Measurements from ENCODE around the gene SCARB1. TPM values are rescaled to one million over a fixed set of nuclear protein-coding genes. Genes with fewer than 3 reads are reported as not detected.

Gene SCARB1
- total RNA-seq, 1 experiment from 2014 or later: 68.3 TPM

GRCh38 chr12:124888260-124888659, 24.6 kb upstream of the SCARB1 start:
- no peak overlapping the region for H3K27ac Mint-ChIP-seq
- H3K27me3 Mint-ChIP-seq (ENCODE audit: low read depth): no peaks in the 10 kb centered on the region

More at GRCh38 chr12:124888260-124888659, 24.6 kb upstream of the SCARB1 start:
- POLR2A ChIA-PET: no interaction called here
- CTCF ChIA-PET: interaction anchor here (4.2 kb wide), 1 partner anchor 18 kb away, joined by 28 read pairs; no protein-coding TSS in a partner anchor
- DNase-seq (ENCODE audit: low spot score) (no peak), ATAC-seq (no peak)
- TF ChIP-seq ZNF532 (CRISPR knock-in tag; IDR thresholded peaks at IDR 0.05; ENCODE audit: borderline replicate concordance) (no peak), ZNF396 (CRISPR knock-in tag; IDR thresholded peaks at IDR 0.05; ENCODE audit: borderline replicate concordance) (no peak), TEAD4 (CRISPR knock-in tag; IDR thresholded peaks at IDR 0.05) (no peak), ZNF219 (CRISPR knock-in tag; IDR thresholded peaks at IDR 0.05; ENCODE audit: borderline replicate concordance) (no peak), CREM (CRISPR knock-in tag; IDR thresholded peaks at IDR 0.05) (no peak), ZNF281 (CRISPR knock-in tag; IDR thresholded peaks at IDR 0.05) (no peak), ATF3 (CRISPR knock-in tag; conservative IDR thresholded peaks at IDR 0.05) (no peak), ZMAT4 (CRISPR knock-in tag; IDR thresholded peaks at IDR 0.05) (no peak), TP53 (CRISPR knock-in tag; IDR thresholded peaks at IDR 0.05) (no peak), ATF6 (CRISPR knock-in tag; IDR thresholded peaks at IDR 0.05) (no peak), ZNF121 (CRISPR knock-in tag; IDR thresholded peaks at IDR 0.05) (no peak), OVOL2 (CRISPR knock-in tag; IDR thresholded peaks at IDR 0.05; ENCODE audit: borderline replicate concordance) (no peak), USF1 (CRISPR knock-in tag; IDR thresholded peaks at IDR 0.05) (no peak), ZNF263 (CRISPR knock-in tag; IDR thresholded peaks at IDR 0.05; ENCODE audit: low read depth) (no peak), SMAD3 (CRISPR knock-in tag; IDR thresholded peaks at IDR 0.05; ENCODE audit: borderline replicate concordance) (no peak), AR (CRISPR knock-in tag; IDR thresholded peaks at IDR 0.05) (no peak), GABPB1 (CRISPR knock-in tag; IDR thresholded peaks at IDR 0.05) (no peak)
- Mint-ChIP-seq H3K9me3 (no peaks in the 10 kb centered on the region), H3K4me1 (peaks cover 20% of the 10 kb centered on the region), H3K36me3 (no peaks in the 10 kb centered on the region), H3K4me3 (no peak overlapping the region)

All from WTC11 (cell line).